ENCODE data around the gene THADA.

Gene THADA

DNA sequence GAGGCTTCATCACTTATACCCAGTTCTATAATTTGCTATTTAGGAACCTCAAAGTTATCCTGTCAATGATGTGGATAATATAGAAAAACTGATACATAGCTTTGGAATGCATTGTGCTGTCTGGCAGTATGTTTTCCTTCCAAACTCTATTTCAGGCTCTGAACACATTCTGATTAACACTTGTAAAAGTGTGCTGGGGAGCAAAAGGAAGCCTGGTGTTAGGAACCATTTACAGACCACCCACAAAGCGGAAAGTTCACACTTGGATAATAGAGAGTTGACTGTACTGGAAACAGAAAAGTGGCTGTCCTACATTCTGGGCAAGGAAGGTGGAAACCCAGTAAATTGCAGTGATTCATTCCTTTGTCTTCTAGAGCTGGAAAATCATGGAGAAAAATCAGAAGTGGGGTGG lies 254.9 kb downstream of the THADA start:
- DNase-seq (ENCODE audit: low read depth) = peak; percentile 61
- no peak overlapping the region for H3K4me3 ChIP-seq (ENCODE audit: low read length)
- TF ChIP-seq, protein P1, sequence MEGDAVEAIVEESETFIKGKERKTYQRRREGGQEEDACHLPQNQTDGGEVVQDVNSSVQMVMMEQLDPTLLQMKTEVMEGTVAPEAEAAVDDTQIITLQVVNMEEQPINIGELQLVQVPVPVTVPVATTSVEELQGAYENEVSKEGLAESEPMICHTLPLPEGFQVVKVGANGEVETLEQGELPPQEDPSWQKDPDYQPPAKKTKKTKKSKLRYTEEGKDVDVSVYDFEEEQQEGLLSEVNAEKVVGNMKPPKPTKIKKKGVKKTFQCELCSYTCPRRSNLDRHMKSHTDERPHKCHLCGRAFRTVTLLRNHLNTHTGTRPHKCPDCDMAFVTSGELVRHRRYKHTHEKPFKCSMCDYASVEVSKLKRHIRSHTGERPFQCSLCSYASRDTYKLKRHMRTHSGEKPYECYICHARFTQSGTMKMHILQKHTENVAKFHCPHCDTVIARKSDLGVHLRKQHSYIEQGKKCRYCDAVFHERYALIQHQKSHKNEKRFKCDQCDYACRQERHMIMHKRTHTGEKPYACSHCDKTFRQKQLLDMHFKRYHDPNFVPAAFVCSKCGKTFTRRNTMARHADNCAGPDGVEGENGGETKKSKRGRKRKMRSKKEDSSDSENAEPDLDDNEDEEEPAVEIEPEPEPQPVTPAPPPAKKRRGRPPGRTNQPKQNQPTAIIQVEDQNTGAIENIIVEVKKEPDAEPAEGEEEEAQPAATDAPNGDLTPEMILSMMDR (conservative IDR thresholded peaks at IDR 0.05; ENCODE audit: low read length) = no peak

DNA sequence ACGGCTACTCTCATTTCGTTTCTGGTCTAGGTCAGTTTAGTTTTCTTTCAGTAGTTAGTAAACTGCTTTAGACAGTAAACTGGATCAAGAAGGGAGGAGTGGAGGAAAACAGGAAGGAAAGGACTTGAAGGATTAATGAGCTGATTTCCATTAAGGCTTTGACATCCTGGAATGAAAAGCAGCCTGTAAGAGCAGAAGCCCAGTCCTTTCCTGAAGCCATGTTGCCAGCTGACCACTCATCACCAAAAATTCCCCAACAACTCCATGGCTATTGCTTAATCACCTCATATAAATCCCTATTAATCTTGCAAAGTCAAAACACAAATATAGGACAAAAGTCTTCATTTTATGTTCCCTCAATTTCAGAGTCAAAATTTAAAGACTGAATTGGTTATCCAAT lies 255.8 kb downstream of the THADA start:
- H3K4me3 ChIP-seq (ENCODE audit: low read length) = no peak overlapping the region
- peak; percentile 88 for DNase-seq (ENCODE audit: low read depth)
- TF ChIP-seq, protein P1 (conservative IDR thresholded peaks at IDR 0.05; ENCODE audit: low read length) = no peak

DNA sequence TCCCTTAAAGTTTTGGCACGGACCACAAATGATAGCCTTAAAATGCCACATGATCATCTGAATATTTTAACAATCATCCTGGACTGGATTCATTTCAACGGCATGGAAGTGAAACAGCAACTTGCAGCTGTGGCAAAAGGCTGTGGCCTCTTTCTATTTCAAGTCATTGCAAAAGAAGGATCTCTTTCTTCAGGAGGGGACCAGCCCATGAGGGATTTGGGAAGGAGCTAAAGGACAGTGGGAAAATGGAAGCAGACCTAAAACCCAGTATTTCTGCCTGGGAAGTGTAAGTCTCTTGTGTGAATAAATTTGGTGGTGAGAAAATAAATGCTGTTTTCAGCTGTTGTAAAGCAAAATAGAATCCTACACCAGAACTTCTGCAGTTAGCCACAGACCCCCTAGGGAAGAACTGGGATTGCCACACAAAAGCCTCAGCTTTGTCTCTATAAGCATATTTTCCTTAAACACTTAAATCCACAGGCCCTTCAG lies 262.1 kb downstream of the THADA start:
- TF ChIP-seq, protein P1 (conservative IDR thresholded peaks at IDR 0.05; ENCODE audit: low read length) = no peak
- DNase-seq (ENCODE audit: low read depth) = peak; percentile 87
- peak overlapping the region; percentile 3 for H3K4me3 ChIP-seq (ENCODE audit: low read length)

DNA sequence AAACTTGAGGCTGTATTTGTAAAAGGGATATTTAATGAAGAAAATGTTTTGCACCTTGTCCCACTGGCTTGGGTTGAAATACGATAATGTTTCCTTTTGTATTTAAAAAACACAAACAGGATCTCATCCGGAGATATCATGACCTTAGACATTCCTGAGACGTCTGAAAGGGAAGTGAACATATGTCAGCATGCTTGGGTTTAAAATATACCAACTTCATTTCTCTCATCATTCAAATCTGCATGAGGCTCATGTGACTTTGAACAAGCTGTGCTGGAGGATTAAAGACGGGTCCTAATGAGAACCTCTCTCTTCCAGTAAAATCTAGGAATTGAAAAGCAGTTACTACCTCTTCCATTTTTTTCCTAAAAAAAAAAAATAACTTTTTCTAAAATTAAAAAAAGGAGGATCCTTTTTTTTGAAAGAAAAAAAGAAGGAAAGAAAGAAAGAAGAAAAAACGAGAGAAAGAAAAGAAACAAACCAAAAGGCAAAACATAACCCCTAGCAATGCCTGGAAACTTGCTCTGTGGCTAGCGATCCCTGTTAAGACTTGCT lies 262.7 kb downstream of the THADA start:
- no peak for DNase-seq (ENCODE audit: low read depth)
- TF ChIP-seq, protein P1 (conservative IDR thresholded peaks at IDR 0.05; ENCODE audit: low read length) = no peak
- H3K4me3 ChIP-seq (ENCODE audit: low read length) = peak overlapping the region; percentile 3; the same call in 1 of the 2 replicates

DNA sequence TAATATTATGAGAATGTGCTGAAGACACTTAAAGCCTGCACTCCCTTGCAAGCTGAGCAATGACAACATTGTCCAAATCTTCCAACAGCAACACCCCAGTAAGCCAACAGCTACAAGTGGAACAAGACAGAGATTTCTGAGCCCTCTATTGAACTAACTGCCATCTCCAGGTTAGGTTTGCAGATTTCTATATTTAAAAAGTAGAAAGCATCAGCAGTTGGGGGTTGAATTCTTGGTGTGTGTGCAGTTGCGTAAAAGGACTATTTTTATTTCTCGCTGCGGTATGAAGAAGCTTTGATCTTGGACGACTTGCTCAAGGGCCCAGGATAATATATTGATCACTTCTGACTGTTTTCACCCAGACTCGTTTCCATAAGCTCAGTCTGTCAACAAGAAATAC lies 263.2 kb downstream of the THADA start:
- no peak for DNase-seq (ENCODE audit: low read depth)
- TF ChIP-seq, protein P1 (conservative IDR thresholded peaks at IDR 0.05; ENCODE audit: low read length) = no peak

DNA sequence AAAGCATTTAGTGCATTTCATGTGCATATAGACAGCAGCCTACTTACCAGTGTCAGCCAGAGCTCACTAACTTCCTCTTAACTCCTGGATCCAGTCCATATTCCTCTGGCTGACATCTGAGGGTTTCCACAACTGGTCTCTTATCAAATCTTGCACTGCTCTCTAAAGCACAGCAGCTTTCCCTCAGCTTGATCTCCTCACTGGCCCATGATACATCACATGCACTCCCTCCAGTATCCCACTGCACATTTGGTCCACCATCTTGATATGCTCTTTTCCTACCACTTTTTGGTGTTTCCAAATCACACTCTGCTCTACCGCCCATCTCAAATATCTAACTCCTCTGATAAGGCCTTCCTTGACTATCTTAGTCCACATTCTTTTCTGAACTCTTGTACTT lies 264.4 kb downstream of the THADA start:
- H3K4me3 ChIP-seq (ENCODE audit: low read length) = no peak overlapping the region
- no peak for DNase-seq (ENCODE audit: low read depth)
- TF ChIP-seq, protein P1 (conservative IDR thresholded peaks at IDR 0.05; ENCODE audit: low read length) = no peak

More for the DNA sequence above, 263.2 kb downstream of the THADA start:
- H3K4me3 ChIP-seq (ENCODE audit: low read length) = no peak overlapping the region

DNA sequence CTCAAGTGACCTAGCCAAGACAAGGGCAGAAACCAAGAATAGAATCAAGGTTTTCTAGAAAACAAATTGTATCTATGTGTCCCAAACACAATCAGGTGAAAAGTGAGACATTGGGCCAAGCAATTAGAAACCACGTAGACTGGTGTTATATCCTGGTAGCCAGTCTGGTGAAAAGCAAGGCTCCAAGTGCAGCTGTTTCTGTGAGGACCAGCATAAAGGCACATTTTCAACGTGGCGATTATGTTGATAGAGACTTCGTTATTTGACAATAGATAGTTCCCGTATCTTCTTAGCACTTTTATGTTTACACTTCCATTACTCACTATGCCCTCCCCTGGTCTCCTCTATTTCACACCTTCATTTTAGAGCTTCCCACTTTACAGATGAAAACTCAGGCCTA lies 266.2 kb downstream of the THADA start:
- no peak for DNase-seq (ENCODE audit: low read depth)
- TF ChIP-seq, protein P1 (conservative IDR thresholded peaks at IDR 0.05; ENCODE audit: low read length) = no peak
- no peak overlapping the region for H3K4me3 ChIP-seq (ENCODE audit: low read length)

Data from AG10803 (cell line).